Astrocyte of the cerebellum (primary cell): ENCODE results near the gene CEMIP2.

Experiments used
- DNase-seq: peaks from one replicate; pipeline ENCODE4 v3.0.0-alpha.2; 2011; ENCODE audit warnings: low read depth
- H3K4me3 ChIP-seq: 2 replicates; pipeline ENCODE4 v1.5.1; 2011; ENCODE audit warnings: mild to moderate bottlenecking, low read depth, low read length, moderate library complexity
- in situ Hi-C: cut with HindIII; loops from 2 replicates; pipeline ENCODE4 v1.10.0; 2017; ENCODE audit warnings: low sequenced_read_pairs
- TF ChIP-seq, protein P1 (sequence below): IDR thresholded peaks from 2 replicates; pipeline ENCODE4 v1.5.1; 2012; ENCODE audit warnings: low read length, low read depth, moderate library complexity, mild to moderate bottlenecking; ENCODE audit errors: missing control alignments

The CEMIP2 gene

GRCh38 chr9:71793386-71794105, 25.2 kb upstream of the CEMIP2 start:
- DNase-seq, result no peak
- in situ Hi-C loops, result loop anchor here (25.0 kb wide), 1 partner anchor 469 kb away; no protein-coding TSS in a partner anchor
- H3K4me3 ChIP-seq, result no peak overlapping the region
- TF ChIP-seq, protein P1, sequence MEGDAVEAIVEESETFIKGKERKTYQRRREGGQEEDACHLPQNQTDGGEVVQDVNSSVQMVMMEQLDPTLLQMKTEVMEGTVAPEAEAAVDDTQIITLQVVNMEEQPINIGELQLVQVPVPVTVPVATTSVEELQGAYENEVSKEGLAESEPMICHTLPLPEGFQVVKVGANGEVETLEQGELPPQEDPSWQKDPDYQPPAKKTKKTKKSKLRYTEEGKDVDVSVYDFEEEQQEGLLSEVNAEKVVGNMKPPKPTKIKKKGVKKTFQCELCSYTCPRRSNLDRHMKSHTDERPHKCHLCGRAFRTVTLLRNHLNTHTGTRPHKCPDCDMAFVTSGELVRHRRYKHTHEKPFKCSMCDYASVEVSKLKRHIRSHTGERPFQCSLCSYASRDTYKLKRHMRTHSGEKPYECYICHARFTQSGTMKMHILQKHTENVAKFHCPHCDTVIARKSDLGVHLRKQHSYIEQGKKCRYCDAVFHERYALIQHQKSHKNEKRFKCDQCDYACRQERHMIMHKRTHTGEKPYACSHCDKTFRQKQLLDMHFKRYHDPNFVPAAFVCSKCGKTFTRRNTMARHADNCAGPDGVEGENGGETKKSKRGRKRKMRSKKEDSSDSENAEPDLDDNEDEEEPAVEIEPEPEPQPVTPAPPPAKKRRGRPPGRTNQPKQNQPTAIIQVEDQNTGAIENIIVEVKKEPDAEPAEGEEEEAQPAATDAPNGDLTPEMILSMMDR, result no peak

GRCh38 chr9:71791875-71792274, 23.6 kb upstream of the CEMIP2 start:
- TF ChIP-seq, protein P1, result no peak
- no peak overlapping the region for H3K4me3 ChIP-seq
- no peak for DNase-seq
- in situ Hi-C loops, result loop anchor here (25.0 kb wide), 1 partner anchor 470 kb away; no protein-coding TSS in a partner anchor

GRCh38 chr9:71790296-71790695, 22.0 kb upstream of the CEMIP2 start:
- no peak overlapping the region for H3K4me3 ChIP-seq
- no peak for DNase-seq
- in situ Hi-C loops, result loop anchor here (25.0 kb wide), 1 partner anchor 472 kb away; no protein-coding TSS in a partner anchor
- TF ChIP-seq, protein P1, result no peak

GRCh38 chr9:71783120-71783523, 14.8 kb upstream of the CEMIP2 start:
- in situ Hi-C loops, result loop anchor here (25.0 kb wide), 1 partner anchor 479 kb away; no protein-coding TSS in a partner anchor
- TF ChIP-seq, protein P1, result no peak
- no peak overlapping the region for H3K4me3 ChIP-seq
- DNase-seq, result no peak

DNA sequence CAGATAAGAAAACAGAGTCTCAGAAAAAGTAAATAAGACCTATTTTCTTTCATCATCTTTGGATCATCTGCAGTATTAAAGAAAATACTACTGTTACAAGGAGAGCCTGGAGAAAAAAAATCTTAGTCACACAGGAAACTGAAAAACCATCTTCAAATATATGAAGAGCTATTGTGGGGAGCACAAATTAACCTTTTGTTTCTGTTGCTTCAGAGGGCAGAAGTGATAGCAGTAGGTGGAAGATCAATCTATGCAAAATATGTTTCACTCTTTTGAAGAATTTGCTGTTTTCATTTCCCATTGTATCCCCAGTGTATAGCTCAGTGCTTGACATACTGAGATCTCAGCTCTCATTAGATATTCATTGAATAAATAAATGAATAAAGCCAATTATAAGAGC, 13.1 kb upstream of the CEMIP2 start:
- TF ChIP-seq, protein P1, result no peak
- in situ Hi-C loops, result loop anchor here (25.0 kb wide), 1 partner anchor 481 kb away; no protein-coding TSS in a partner anchor
- DNase-seq, result no peak
- no peak overlapping the region for H3K4me3 ChIP-seq

DNA sequence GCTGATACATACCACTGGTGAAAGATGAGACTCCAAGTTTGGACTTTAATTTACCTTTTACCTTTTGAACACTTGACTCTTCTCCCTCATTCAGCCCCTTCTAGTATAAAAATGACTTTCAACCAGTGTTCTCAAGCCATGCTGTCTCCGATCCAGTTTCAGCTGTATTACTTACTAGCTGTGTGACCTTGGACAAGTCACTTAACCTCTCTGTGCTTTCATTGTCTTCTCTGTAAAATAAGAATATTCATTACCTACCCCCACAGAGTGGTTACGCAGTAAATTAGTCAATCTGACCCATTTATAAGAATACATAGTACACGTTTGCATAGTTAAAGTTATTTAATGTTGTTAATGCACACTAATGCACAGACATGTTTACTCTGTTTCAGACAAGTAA, 12.6 kb upstream of the CEMIP2 start:
- in situ Hi-C loops, result loop anchor here (25.0 kb wide), 1 partner anchor 481 kb away; no protein-coding TSS in a partner anchor

More for the DNA sequence above, 12.6 kb upstream of the CEMIP2 start:
- TF ChIP-seq, protein P1, result no peak
- DNase-seq, result no peak
- no peak overlapping the region for H3K4me3 ChIP-seq
